ENCODE results near the gene RDH13.
"Not testable (repeated sequence)": the region's sequence is repeated elsewhere in the genome, so short reads cannot be mapped to it uniquely, and the experiment has no call there.

DNA sequence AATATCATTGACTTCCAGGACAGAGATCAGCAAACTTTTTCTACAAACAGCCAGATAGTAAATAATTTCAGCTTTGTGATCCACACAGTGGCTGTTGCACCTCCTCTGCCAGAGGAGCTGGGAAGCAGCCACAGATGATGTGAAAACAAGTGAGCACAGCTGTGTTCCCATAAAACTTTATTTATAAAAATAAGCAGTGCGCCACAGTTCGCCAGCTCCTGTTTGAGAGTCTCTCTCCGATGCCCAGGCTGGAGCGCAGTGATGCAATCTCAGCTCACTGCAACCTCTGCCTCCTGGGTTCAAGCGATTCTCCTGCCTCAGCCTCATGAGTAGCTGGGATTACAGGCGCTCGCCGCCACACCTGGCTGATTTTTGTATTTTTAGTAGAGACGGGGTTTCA, 2.6 kb upstream of the RDH13 start:
- TF ChIP-seq, protein P1, sequence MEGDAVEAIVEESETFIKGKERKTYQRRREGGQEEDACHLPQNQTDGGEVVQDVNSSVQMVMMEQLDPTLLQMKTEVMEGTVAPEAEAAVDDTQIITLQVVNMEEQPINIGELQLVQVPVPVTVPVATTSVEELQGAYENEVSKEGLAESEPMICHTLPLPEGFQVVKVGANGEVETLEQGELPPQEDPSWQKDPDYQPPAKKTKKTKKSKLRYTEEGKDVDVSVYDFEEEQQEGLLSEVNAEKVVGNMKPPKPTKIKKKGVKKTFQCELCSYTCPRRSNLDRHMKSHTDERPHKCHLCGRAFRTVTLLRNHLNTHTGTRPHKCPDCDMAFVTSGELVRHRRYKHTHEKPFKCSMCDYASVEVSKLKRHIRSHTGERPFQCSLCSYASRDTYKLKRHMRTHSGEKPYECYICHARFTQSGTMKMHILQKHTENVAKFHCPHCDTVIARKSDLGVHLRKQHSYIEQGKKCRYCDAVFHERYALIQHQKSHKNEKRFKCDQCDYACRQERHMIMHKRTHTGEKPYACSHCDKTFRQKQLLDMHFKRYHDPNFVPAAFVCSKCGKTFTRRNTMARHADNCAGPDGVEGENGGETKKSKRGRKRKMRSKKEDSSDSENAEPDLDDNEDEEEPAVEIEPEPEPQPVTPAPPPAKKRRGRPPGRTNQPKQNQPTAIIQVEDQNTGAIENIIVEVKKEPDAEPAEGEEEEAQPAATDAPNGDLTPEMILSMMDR (IDR thresholded peaks at IDR 0.05) = not testable (repeated sequence)
- TF ChIP-seq POLR2A, POLR2AphosphoS5, EP300 (IDR thresholded peaks at IDR 0.05): not testable (repeated sequence)
